ENCODE data around the gene GJB1. TPM values are rescaled to one million over a fixed set of nuclear protein-coding genes. Genes with fewer than 3 reads are reported as not detected.

GJB1 gene
- total and polyA plus RNA-seq, 2 of the 4 experiments (the other 2 are of a cell fraction) = not detected

DNA sequence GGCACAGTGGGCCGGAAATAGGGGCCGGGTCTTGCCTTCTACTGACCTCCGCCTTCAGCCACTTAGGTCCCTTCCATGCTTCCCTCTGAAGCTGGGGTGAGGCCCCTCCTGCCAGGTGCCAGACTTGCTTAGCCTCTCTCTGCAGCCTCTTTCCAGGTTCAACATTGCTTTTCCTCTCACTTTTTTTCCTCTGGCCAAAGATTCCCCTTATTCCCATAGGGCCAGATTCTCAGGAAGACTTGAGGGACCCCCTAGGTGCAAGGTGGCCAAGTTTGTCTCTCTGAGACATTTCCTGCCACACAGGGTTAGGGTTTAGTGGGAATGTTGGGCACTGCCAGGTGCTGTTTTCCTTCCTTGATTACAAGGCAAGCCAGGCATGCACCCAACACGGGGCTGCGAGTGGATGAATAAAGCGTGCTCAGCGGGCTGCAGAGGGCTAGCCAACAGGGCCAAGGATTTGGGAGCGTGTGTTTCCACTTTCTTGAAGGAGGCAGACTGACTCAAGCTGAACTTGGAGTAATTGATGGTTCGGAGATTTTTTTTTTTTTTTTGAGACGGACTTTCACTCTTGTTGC lies 7.6 kb upstream of the GJB1 start:
- H3K4me2 ChIP-seq (ENCODE audit: low read depth, low read length) = no peak overlapping the region
- no peak overlapping the region for H3K27ac ChIP-seq (ENCODE audit: insufficient read depth, low read length)
- H3K27me3 ChIP-seq (ENCODE audit: control insufficient read depth, insufficient read depth, low read length) = peaks cover 23% of the 10 kb centered on the region
- TF ChIP-seq SMC3 (IDR thresholded peaks at IDR 0.05; ENCODE audit: low read depth, low read length) (no peak), RCOR1 (IDR thresholded peaks at IDR 0.05; ENCODE audit: insufficient replicate concordance, low read length) (no peak), BHLHE40 (IDR thresholded peaks at IDR 0.05; ENCODE audit: low read depth, low read length) (no peak), RFX5 (IDR thresholded peaks at IDR 0.05; ENCODE audit: low read depth, low read length) (no peak), RAD21 (IDR thresholded peaks at IDR 0.05; ENCODE audit: low read length) (no peak)
- TF ChIP-seq, protein P1, sequence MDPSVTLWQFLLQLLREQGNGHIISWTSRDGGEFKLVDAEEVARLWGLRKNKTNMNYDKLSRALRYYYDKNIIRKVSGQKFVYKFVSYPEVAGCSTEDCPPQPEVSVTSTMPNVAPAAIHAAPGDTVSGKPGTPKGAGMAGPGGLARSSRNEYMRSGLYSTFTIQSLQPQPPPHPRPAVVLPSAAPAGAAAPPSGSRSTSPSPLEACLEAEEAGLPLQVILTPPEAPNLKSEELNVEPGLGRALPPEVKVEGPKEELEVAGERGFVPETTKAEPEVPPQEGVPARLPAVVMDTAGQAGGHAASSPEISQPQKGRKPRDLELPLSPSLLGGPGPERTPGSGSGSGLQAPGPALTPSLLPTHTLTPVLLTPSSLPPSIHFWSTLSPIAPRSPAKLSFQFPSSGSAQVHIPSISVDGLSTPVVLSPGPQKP (IDR thresholded peaks at IDR 0.05; ENCODE audit: borderline replicate concordance, low read depth, low read length) = no peak
- TF ChIP-seq, protein P2, sequence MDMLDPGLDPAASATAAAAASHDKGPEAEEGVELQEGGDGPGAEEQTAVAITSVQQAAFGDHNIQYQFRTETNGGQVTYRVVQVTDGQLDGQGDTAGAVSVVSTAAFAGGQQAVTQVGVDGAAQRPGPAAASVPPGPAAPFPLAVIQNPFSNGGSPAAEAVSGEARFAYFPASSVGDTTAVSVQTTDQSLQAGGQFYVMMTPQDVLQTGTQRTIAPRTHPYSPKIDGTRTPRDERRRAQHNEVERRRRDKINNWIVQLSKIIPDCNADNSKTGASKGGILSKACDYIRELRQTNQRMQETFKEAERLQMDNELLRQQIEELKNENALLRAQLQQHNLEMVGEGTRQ (IDR thresholded peaks at IDR 0.05; ENCODE audit: low read depth, low read length) = no peak
- DNase-seq = no peak
- CTCF ChIA-PET = interaction anchor here (1.2 kb wide), 1 partner anchor 18 kb away, joined by 4 read pairs; no protein-coding TSS in a partner anchor
- H3K36me3 ChIP-seq (ENCODE audit: control insufficient read depth, insufficient read depth, low read length) = no peaks in the 10 kb centered on the region
- no peak overlapping the region for H2BK15ac ChIP-seq (ENCODE audit: low read depth, low read length)
- H3K4me3 ChIP-seq (ENCODE audit: insufficient read depth, low read depth, low read length) = no peak overlapping the region
- H2BK120ac ChIP-seq (ENCODE audit: low read depth, low read length) = no peak overlapping the region
- H4K91ac ChIP-seq (ENCODE audit: insufficient read depth, low read depth, low read length) = no peak overlapping the region
- H2BK5ac ChIP-seq (ENCODE audit: low read depth, low read length, poor library complexity, severe bottlenecking) = no peak overlapping the region
- H3K9ac ChIP-seq (ENCODE audit: low read depth, low read length) = no peak overlapping the region
- no peak overlapping the region for H4K5ac ChIP-seq (ENCODE audit: low read depth, low read length)
- no peak overlapping the region for H2BK20ac ChIP-seq (ENCODE audit: low read depth, low read length)
- no peaks in the 10 kb centered on the region for H3K9me1 ChIP-seq (ENCODE audit: insufficient read depth, low read length)
- intact Hi-C loops (cut with micrococcal nuclease) = no loop called here
- no peak overlapping the region for H2AK5ac ChIP-seq (ENCODE audit: low read depth, low read length)
- H2AK9ac ChIP-seq (replicated peaks; ENCODE audit: low read depth, low read length, poor library complexity) = no peak overlapping the region
- no peak overlapping the region for H3K56ac ChIP-seq (ENCODE audit: extremely low read depth, insufficient read depth, low read length)
- H3K4ac ChIP-seq (ENCODE audit: low read depth, low read length) = no peak overlapping the region
- POLR2A ChIA-PET (ENCODE audit: unreplicated experiment) = no interaction called here
- no peak overlapping the region for H3K18ac ChIP-seq (ENCODE audit: low read depth, low read length)
- in situ Hi-C loops (cut with MboI; ENCODE audit: low sequenced_read_pairs) = no loop called here
- H3K14ac ChIP-seq (replicated peaks; ENCODE audit: low read depth, low read length) = no peak overlapping the region
- H3K4me1 ChIP-seq (ENCODE audit: control insufficient read depth, insufficient read depth, low read length) = no peaks in the 10 kb centered on the region
- H4K8ac ChIP-seq (ENCODE audit: low read depth in 2 of 2, low read length in 2 of 2) = no peak overlapping the region
- H2AFZ ChIP-seq (replicated peaks; ENCODE audit: low read length, poor library complexity) = no peak overlapping the region
- no peaks in the 10 kb centered on the region for H3K79me1 ChIP-seq (ENCODE audit: low read depth in 1 of 2, low read length in 2 of 2)
- no peaks in the 10 kb centered on the region for H3K9me3 ChIP-seq (ENCODE audit: control insufficient read depth, insufficient read depth, low read length)
- BruUV-seq (replicated peaks) = no TSS peak
- no peak overlapping the region for H3K23ac ChIP-seq (ENCODE audit: low read depth, low read length)
- no peak for ATAC-seq (ENCODE audit: low read depth)
- dilution Hi-C loops (cut with HindIII; ENCODE audit: low sequenced_read_pairs, unreplicated experiment) = no loop called here
- no peaks in the 10 kb centered on the region for H4K20me1 ChIP-seq (ENCODE audit: insufficient read depth, low read length)
- 70% methylated on average over 4 of the region's 10 CpGs; no CpG with 5 or more reads in 1 of the 2 experiments for WGBS, 2 experiments (ENCODE audit: extremely low coverage in 2 of 2, insufficient read length in 1 of 2)

Measured in IMR-90 (cell line).